ENCODE data around the gene CYLD. TPM values are rescaled to one million over a fixed set of nuclear protein-coding genes. Genes with fewer than 3 reads are reported as not detected.

The CYLD gene
- total and polyA plus RNA-seq, 8 donors: 7.0 to 82.1 (median 13.5) TPM

DNA sequence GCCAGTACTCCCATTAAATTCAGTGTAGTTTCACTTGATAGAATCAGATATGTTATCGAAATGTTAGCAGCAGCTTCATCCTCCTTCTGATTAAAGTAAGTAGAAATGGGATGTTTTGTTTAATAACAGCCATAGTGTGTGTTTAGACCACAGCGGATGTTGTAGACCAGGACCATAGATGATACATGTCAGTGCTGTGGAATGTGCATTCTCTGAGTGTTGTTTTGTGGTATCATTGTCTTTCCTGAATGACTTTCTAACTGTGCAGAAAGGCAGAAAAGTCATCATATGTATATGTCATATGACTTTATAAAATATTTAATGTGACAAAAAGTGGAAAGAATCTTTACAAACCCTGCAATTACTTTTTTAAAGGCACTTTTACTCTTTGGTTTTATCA is 55.6 kb downstream of the CYLD start:
- Histone ChIP-seq H3K36me3 (peaks cover 32 to 84% (median 73%) of the 10 kb centered on the region in 4 donors), H3K27me3 (no peaks in the 10 kb centered on the region), H3K27ac (no peak overlapping the region), H3K9me3 (no peaks in the 10 kb centered on the region), H3K4me1 (no peaks in the 10 kb centered on the region), H3K4me3 (no peak overlapping the region)
- WGBS, 5 donors: 88 to 97% (median 95%) methylated on average over 2 of the region's 2 CpGs
- DNase-seq: no peak
- TF ChIP-seq EP300 (IDR thresholded peaks at IDR 0.05) (no peak), POLR2AphosphoS5 (IDR thresholded peaks at IDR 0.05) (no peak), POLR2A (IDR thresholded peaks at IDR 0.05) (no peak)
- TF ChIP-seq, protein P1, sequence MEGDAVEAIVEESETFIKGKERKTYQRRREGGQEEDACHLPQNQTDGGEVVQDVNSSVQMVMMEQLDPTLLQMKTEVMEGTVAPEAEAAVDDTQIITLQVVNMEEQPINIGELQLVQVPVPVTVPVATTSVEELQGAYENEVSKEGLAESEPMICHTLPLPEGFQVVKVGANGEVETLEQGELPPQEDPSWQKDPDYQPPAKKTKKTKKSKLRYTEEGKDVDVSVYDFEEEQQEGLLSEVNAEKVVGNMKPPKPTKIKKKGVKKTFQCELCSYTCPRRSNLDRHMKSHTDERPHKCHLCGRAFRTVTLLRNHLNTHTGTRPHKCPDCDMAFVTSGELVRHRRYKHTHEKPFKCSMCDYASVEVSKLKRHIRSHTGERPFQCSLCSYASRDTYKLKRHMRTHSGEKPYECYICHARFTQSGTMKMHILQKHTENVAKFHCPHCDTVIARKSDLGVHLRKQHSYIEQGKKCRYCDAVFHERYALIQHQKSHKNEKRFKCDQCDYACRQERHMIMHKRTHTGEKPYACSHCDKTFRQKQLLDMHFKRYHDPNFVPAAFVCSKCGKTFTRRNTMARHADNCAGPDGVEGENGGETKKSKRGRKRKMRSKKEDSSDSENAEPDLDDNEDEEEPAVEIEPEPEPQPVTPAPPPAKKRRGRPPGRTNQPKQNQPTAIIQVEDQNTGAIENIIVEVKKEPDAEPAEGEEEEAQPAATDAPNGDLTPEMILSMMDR (IDR thresholded peaks at IDR 0.05): no peak
- intact Hi-C loops (cut with DNase I; ENCODE audit: low total_unique reads): no loop called here

DNA sequence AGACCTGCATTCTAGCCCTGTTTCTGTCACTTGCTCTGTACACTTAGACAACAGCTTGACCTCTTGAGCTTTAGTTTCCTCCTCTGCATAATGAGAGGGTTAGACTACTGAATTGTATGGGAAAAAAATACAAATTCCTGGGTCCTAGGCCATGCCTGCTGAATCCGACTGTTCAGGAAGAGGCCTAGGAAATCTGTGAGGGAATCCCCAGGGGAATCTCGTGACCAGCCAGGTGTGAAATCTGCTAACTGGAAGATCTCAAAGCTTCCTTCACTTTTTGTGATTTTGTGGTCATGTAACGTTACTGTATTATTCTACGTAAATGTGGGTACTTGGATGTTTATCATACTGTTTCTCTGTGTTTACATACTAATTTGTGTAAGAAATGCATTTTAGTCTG is 58.2 kb downstream of the CYLD start:
- peaks cover 18 to 58% (median 47%) of the 10 kb centered on the region in 4 donors for H3K36me3 ChIP-seq

DNA sequence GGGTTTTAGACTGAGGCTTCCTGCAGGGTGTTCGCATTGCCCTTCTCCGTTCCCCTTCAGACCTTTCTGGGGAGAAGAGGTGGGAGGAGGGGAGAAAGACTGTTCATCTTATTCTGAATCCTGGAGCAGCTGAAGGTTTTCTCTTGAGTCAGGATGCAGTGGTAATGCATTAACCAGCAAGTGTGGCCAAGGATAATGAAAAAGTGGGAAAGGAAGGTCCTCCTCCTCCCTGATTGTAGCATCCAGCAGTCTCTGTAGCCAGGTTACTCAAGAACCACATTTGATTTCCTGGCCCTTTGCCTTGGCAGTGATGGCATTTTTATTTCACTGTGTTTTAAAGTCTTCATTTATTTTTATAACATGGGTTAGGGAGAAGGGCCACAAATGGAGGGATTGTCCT is 59.1 kb downstream of the CYLD start:
- no peak overlapping the region for H3K27ac ChIP-seq
- H3K27me3 ChIP-seq: no peaks in the 10 kb centered on the region
- no peak for DNase-seq
- H3K4me3 ChIP-seq: no peak overlapping the region
- no peaks in the 10 kb centered on the region for H3K9me3 ChIP-seq
- H3K36me3 ChIP-seq: peaks cover 9 to 48% (median 38%) of the 10 kb centered on the region in 4 donors
- TF ChIP-seq EP300 (IDR thresholded peaks at IDR 0.05) (no peak), POLR2AphosphoS5 (IDR thresholded peaks at IDR 0.05) (no peak), POLR2A (IDR thresholded peaks at IDR 0.05) (no peak)
- TF ChIP-seq, protein P1 (IDR thresholded peaks at IDR 0.05): no peak
- WGBS, 5 donors: 85 to 98% (median 93%) methylated on average over 2 of the region's 2 CpGs
- peaks cover 0 to 6% (median 2%) of the 10 kb centered on the region in 4 donors for H3K4me1 ChIP-seq
- intact Hi-C loops (cut with DNase I; ENCODE audit: low total_unique reads): no loop called here

More for the DNA sequence above, 58.2 kb downstream of the CYLD start:
- no peaks in the 10 kb centered on the region for H3K27me3 ChIP-seq
- 74 to 93% (median 92%) methylated on average over 4 of the region's 4 CpGs for WGBS, 5 donors
- H3K27ac ChIP-seq: no peak overlapping the region
- no peaks in the 10 kb centered on the region for H3K4me1 ChIP-seq
- no peak for DNase-seq
- H3K9me3 ChIP-seq: no peaks in the 10 kb centered on the region
- intact Hi-C loops (cut with DNase I; ENCODE audit: low total_unique reads): no loop called here
- H3K4me3 ChIP-seq: no peak overlapping the region
- TF ChIP-seq EP300 (IDR thresholded peaks at IDR 0.05): no peak
- TF ChIP-seq POLR2AphosphoS5 (IDR thresholded peaks at IDR 0.05): no peak
- TF ChIP-seq, protein P1 (IDR thresholded peaks at IDR 0.05): no peak
- no peak for TF ChIP-seq POLR2A (IDR thresholded peaks at IDR 0.05)

DNA sequence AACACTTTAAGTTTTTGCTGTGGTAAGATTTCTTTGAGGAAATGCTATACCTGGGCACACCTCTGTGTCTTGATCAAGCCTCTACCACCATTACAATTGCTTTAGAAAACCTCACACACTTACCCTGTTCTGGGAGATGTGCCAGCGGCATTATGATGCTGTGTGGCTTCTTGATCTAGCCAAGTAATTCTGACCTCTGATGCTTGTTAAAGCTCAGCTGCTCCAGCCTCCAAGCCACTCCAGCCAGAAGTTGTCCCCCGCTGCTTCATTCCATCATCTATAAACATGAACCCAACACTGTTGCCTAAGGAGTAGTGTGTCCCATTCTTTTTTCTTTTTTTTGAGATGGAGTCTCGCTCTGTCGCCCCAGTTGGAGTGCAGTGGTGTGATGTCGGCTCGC is 60.1 kb downstream of the CYLD start:
- H3K27me3 ChIP-seq: no peaks in the 10 kb centered on the region
- intact Hi-C loops (cut with DNase I; ENCODE audit: low total_unique reads): no loop called here
- H3K36me3 ChIP-seq: peaks cover 2 to 39% (median 29%) of the 10 kb centered on the region in 4 donors
- TF ChIP-seq EP300 (IDR thresholded peaks at IDR 0.05) (no peak), POLR2A (IDR thresholded peaks at IDR 0.05) (no peak), POLR2AphosphoS5 (IDR thresholded peaks at IDR 0.05) (no peak)
- TF ChIP-seq, protein P1 (IDR thresholded peaks at IDR 0.05): no peak
- H3K4me1 ChIP-seq: peaks cover 0 to 12% (median 6%) of the 10 kb centered on the region in 4 donors
- peak in 1 of 2 donors; percentile 24 for DNase-seq
- WGBS, 5 donors: 81 to 92% (median 86%) methylated on average over 6 of the region's 6 CpGs
- no peak overlapping the region for H3K4me3 ChIP-seq
- H3K9me3 ChIP-seq: no peaks in the 10 kb centered on the region
- no peak overlapping the region for H3K27ac ChIP-seq
